GM10266 (cell line): ENCODE measurements around the gene TRMT10B.

Source experiments
- DNase-seq: peaks from one replicate; pipeline ENCODE4 v3.0.0; 2012; ENCODE audit errors: extremely low spot score
- TF ChIP-seq, protein P1 (sequence below): IDR thresholded peaks from 2 replicates; pipeline ENCODE4 v1.5.1; 2012; ENCODE audit warnings: mild to moderate bottlenecking, low read depth; ENCODE audit not compliant: control insufficient read depth, insufficient read depth; ENCODE audit errors: missing control alignments

Gene TRMT10B, protein sequence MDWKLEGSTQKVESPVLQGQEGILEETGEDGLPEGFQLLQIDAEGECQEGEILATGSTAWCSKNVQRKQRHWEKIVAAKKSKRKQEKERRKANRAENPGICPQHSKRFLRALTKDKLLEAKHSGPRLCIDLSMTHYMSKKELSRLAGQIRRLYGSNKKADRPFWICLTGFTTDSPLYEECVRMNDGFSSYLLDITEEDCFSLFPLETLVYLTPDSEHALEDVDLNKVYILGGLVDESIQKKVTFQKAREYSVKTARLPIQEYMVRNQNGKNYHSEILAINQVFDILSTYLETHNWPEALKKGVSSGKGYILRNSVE

DNA sequence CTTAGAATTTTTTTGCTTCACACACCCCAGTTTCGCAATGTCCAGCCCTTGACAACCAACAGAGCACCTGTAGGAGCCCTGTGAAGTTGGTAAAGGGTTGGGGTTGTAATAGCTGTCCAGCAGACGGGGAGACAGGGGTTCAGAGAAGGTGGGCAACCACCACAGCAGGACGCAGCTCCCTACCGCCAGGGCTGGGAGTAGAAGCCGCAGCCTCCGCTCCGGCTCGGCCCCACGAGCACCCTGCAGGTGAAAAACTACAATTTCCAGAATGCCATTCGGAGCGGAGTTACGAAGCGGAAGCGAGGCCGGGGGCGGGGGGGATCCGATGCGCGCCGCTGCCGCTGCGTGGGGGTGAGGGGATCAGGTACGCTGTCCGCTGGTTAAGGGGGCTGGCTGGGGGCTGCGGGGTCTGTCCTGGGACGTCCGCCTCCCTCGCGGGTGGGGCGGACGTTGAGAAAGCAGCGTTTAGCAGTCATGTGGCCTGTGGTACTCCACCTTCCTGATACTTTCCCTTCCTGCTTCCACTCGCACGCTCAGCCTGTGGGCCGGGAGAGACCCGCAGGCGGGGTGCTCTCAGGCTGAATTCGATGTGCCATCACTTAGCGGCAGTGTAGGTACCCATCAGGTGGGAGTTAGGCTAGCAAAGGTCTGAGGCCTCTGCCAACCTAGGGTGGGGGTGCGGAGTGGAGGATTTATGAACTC, at the start of gene TRMT10B:
Gene TRMT10B (plus strand): TSS at position 317 of the 702 bp plus-strand sequence. CDS start 8,127 bp downstream, outside the sequence.
- TF ChIP-seq, protein P1, sequence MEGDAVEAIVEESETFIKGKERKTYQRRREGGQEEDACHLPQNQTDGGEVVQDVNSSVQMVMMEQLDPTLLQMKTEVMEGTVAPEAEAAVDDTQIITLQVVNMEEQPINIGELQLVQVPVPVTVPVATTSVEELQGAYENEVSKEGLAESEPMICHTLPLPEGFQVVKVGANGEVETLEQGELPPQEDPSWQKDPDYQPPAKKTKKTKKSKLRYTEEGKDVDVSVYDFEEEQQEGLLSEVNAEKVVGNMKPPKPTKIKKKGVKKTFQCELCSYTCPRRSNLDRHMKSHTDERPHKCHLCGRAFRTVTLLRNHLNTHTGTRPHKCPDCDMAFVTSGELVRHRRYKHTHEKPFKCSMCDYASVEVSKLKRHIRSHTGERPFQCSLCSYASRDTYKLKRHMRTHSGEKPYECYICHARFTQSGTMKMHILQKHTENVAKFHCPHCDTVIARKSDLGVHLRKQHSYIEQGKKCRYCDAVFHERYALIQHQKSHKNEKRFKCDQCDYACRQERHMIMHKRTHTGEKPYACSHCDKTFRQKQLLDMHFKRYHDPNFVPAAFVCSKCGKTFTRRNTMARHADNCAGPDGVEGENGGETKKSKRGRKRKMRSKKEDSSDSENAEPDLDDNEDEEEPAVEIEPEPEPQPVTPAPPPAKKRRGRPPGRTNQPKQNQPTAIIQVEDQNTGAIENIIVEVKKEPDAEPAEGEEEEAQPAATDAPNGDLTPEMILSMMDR, result no peak
- peak; percentile 90 for DNase-seq

DNA sequence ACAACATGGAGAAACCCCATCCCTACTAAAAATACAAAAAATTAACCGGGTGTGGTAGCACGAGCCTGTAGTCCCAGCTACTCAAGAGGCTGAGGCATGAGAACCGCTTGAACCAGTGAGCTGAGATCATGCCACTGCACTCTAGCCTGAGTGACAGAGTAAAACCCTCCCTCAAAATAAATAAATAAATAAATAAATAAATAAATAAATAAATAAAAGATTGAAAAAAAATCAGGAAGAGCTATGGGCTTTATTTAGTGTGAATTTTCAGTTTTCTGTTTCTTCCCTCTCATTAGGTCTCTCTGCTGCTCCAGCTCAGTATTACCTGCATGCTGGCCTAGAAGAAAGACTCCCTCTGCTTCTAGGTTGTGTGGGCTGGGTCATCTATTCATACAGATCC, 47.8 kb upstream of the TRMT10B start:
- no peak for DNase-seq
- TF ChIP-seq, protein P1, result no peak

DNA sequence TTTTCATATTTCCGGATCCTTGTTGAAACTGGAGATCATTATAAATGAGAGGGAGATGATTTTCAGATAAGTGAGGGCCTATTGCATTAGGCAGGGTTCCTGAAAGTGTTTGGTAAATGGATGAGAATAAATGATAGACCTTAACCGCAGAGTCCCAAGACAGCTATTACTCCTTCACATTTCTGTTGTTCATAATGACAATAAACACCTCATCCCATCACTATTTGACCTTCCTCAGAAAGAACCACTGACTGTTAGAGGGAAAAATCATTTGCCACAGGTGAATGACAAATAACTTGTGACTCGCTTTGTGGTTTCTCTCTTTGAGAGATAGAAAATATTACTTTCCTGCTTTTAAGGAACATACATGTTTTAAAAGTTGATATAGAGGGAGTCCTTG, 47.3 kb upstream of the TRMT10B start:
- DNase-seq, result no peak
- TF ChIP-seq, protein P1, result no peak

DNA sequence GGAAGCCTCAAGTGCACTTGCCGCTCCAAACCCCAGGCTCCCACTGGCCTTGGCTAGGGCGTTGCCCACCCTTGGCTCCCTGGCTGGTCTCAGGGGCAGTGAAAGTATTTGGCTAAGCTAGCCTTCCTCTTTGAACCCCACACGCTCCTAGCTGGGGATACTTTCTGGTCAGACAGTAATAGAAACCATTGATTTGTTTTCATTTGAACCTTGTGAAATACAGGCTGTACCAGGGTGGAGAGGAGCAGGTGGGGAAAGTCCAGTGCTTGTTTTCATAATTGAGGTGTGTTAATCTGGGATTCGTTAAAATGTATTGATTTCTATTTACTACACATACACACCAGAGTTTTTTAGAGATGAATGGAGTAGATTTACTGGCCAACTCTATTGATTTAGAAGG, 45.9 kb upstream of the TRMT10B start:
- DNase-seq, result no peak
- TF ChIP-seq, protein P1, result no peak

DNA sequence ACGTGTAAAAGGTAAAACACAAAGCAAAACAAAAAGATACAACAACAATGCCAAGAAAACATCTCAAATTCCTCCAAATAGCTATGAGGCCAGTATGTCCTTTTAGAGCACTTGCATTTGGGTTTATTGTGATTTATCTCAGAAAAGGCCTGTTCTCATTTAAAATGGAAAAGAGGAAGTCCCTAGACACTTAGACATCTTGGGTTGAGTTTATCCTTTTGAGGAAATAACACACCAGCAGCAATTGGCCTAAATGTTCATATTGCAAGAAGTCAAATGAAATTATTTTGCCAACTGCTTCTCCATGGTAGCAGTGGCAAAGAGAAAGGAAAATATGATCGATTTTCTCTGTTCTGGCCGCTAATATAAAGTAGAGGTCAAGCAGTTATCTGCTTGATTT, 43.6 kb upstream of the TRMT10B start:
- DNase-seq, result no peak
- TF ChIP-seq, protein P1, result no peak

DNA sequence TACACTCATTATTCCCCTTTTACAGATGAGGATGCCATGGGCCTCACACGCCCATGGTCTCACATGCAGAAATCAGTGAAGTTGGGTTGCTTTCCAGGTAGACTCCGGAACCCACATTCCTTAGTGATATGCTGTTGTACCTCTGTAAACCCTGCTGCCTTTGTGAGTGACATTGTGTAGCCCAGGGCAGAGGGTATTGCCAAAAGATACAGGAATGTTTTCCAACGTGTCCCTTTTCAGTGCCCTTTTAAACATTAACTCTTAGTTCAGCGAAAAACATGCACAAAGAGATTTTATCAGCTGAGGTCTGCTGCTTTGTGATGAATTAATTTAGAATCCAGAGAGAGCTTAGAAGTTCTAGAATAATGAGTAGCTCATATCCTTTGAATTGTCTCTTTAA, 38.3 kb upstream of the TRMT10B start:
- TF ChIP-seq, protein P1, result no peak
- DNase-seq, result no peak

DNA sequence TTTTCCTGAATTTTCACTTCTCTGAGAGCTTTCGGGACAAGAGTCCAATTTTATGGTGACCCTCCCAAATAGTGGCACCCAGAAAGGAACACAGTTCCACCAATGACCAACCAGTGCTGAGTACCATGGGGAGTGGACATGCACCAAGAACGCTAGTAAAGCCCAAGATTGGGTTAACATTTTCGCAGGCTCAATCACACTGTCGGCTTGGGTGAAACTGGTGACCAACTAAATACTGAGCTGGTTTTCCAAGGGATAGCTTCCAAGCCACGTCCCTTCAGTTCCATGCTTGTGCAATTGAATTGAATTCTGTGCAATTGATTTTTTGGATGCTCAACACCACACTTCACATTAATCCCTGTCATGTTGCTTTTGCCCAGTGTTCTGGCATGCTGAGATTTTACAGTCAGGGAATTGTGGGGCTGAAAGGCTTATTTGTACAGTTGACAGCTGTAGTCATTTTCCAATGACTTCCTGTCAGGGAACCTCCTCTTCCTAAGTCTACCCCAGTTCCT, 37.6 kb upstream of the TRMT10B start:
- TF ChIP-seq, protein P1, result no peak
- no peak for DNase-seq
